K562 (cell line): ENCODE data around the gene DAW1. TPM values are rescaled to one million over a fixed set of nuclear protein-coding genes. Genes with fewer than 3 reads are reported as not detected.

Experiments
- ATAC-seq: fragments of 200-7000 bp; cut with Tn5 transposase; 3 replicates; pipeline ENCODE4 v1.9.1; 2020; ENCODE audit warnings: moderate library complexity
- BruUV-seq: library from RNA; stranded (reverse); fragments of 400-500 nt; replicated peaks from 2 replicates; lab custom pipeline; 2021; lab: Mats Ljungman, UMichigan
- CTCF ChIA-PET: fragments of 300-600 bp; formaldehyde crosslinking; extraction: SDS; loops from one replicate; lab custom pipeline; 2021; ENCODE audit warnings: low intra/inter-chr PET ratio; lab: Yijun Ruan, JAX
- POLR2A ChIA-PET: fragments of 300-600, 350-650 bp; sonication (Branson Sonifier 250); formaldehyde crosslinking; extraction: SDS; loops from one replicate; lab custom pipeline; 2021; ENCODE audit warnings: antibody characterized with exemption, inconsistent platforms; lab: Yijun Ruan, JAX
- DNase-seq, 4 experiments: peaks; one replicate each; pipeline versions ENCODE4 v3.0.0 to v3.0.0-alpha.2; 2011 to 2018; ENCODE audit warnings: low spot score in 3 of 4, mixed read lengths in 3 of 4; ENCODE audit errors: extremely low read depth in 1 of 4
- FAIRE-seq: peaks from 2 replicates; lab custom pipeline; 2011; peaks lifted over from hg19 to GRCh38; lab: Jason Lieb, UNC
- H2AFZ ChIP-seq: 2 replicates; pipeline ENCODE4 v1.6.0; 2011; ENCODE audit warnings: low read depth, low read length, control low read depth, inconsistent platforms
- H3K27ac ChIP-seq: fragments of 200-600 bp; 3 replicates; pipeline ENCODE4 v1.8.0; 2011; ENCODE audit warnings: low read depth, mild to moderate bottlenecking, control low read depth, inconsistent platforms, low read length, moderate library complexity, mixed read lengths; ENCODE audit errors: extremely low read depth
- H3K27me3 ChIP-seq, 2 experiments: fragments of 300-600 bp in 1 of 2; 2 replicates in 1 of 2; 3 replicates in 1 of 2; pipeline versions ENCODE4 v1.6.0 to v1.8.0; 2011; ENCODE audit warnings: inconsistent platforms in 2 of 2, low read length in 2 of 2, mild to moderate bottlenecking in 1 of 2, mixed read lengths in 1 of 2, moderate library complexity in 1 of 2; ENCODE audit not compliant: control insufficient read depth in 2 of 2, insufficient read depth in 2 of 2
- H3K36me3 ChIP-seq: fragments of 300-600 bp; 3 replicates; pipeline ENCODE4 v1.8.0; 2011; ENCODE audit warnings: mild to moderate bottlenecking, low read length, inconsistent platforms; ENCODE audit not compliant: control insufficient read depth, insufficient read depth
- H3K4me1 ChIP-seq, 2 experiments: fragments of 200-600 bp in 1 of 2; replicated peaks in 1 of 2; 2 replicates in 1 of 2; 3 replicates in 1 of 2; pipeline versions ENCODE4 v1.5.1 to v1.8.0; 2011; ENCODE audit warnings: inconsistent platforms in 2 of 2, low read length in 2 of 2, mild to moderate bottlenecking in 1 of 2, mixed read lengths in 1 of 2, moderate library complexity in 1 of 2; ENCODE audit not compliant: control insufficient read depth in 2 of 2, insufficient read depth in 2 of 2
- H3K4me2 ChIP-seq: 2 replicates; pipeline ENCODE4 v1.6.1; 2011; ENCODE audit warnings: low read length, control low read depth, inconsistent platforms, mixed read lengths; ENCODE audit not compliant: insufficient read depth
- H3K4me3 ChIP-seq: fragments of 200-600 bp; sonication (generic), shearing (Covaris generic); 2 replicates; pipeline ENCODE4 v1.5.1; 2016; ENCODE audit warnings: control low read depth, inconsistent platforms
- H3K79me2 ChIP-seq: fragments of 200-600 bp; 3 replicates; pipeline ENCODE4 v1.8.0; 2011; ENCODE audit warnings: low read length, inconsistent platforms; ENCODE audit not compliant: control insufficient read depth, insufficient read depth
- H3K9ac ChIP-seq, 2 experiments: 2 replicates each; pipeline versions ENCODE4 v1.6.0 to v1.6.1; 2011; ENCODE audit warnings: low read depth in 2 of 2, low read length in 2 of 2, control low read depth in 1 of 2, inconsistent platforms in 1 of 2, mild to moderate bottlenecking in 1 of 2, mixed read lengths in 1 of 2; ENCODE audit not compliant: insufficient read depth in 1 of 2
- H3K9me1 ChIP-seq: one replicate; pipeline ENCODE4 v1.6.0; 2011; ENCODE audit warnings: inconsistent platforms, mild to moderate bottlenecking, low read length, moderate library complexity; ENCODE audit not compliant: control insufficient read depth, insufficient read depth
- H3K9me3 ChIP-seq: replicated peaks from 2 replicates; pipeline ENCODE4 v1.5.1; 2011; ENCODE audit warnings: low read depth, low read length, inconsistent platforms; ENCODE audit not compliant: control insufficient read depth, insufficient read depth
- H4K20me1 ChIP-seq: replicated peaks from 2 replicates; pipeline ENCODE4 v1.6.1; 2011; ENCODE audit warnings: low read length, inconsistent platforms, mixed read lengths; ENCODE audit not compliant: control insufficient read depth, insufficient read depth
- BRF2 ChIP-seq: IDR thresholded peaks from 3 replicates; pipeline ENCODE4 v1.6.1; 2011; ENCODE audit warnings: borderline replicate concordance, mild to moderate bottlenecking; ENCODE audit not compliant: insufficient read length, insufficient read depth
- C11orf30 ChIP-seq: fragments of 450-650 bp; IDR thresholded peaks from 2 replicates; pipeline ENCODE4 v1.6.1; 2016; ENCODE audit warnings: low read depth, mild to moderate bottlenecking
- CCNT2 ChIP-seq: IDR thresholded peaks from 2 replicates; pipeline ENCODE4 v1.6.1; 2011; ENCODE audit warnings: borderline replicate concordance, low read depth, mild to moderate bottlenecking, moderate library complexity, mixed read lengths, low read length; ENCODE audit not compliant: insufficient read length; ENCODE audit errors: extremely low read depth
- CEBPG ChIP-seq, 3 experiments: fragments of 200-800 bp in 1 of 3; sonication (Bioruptor generic) in 1 of 3; sonication (generic) in 1 of 3; formaldehyde crosslinking in 1 of 3; IDR thresholded peaks in 2 of 3; conservative IDR thresholded peaks in 1 of 3; 2 replicates each; pipeline versions ENCODE4 v1.6.1 to v1.8.0; 2016 to 2022; ENCODE audit warnings: missing compliant biosample characterization in 2 of 3, missing genetic modification characterization in 2 of 3, mild to moderate bottlenecking in 1 of 3, missing genetic modification reagents in 1 of 3
- COPS2 ChIP-seq: fragments of 450-650 bp; conservative IDR thresholded peaks from 2 replicates; pipeline ENCODE4 v1.6.1; 2016; ENCODE audit warnings: mild to moderate bottlenecking, moderate library complexity
- FOXK2 ChIP-seq, 2 experiments: fragments of 450-650 bp; IDR thresholded peaks in 1 of 2; conservative IDR thresholded peaks in 1 of 2; 2 replicates each; pipeline ENCODE4 v1.6.1; 2016; ENCODE audit warnings: low read depth in 2 of 2, mild to moderate bottlenecking in 1 of 2
- LEF1 ChIP-seq: fragments of 450-650 bp; IDR thresholded peaks from 2 replicates; pipeline ENCODE4 v1.6.1; 2016; ENCODE audit warnings: mild to moderate bottlenecking
- NRF1 ChIP-seq, 2 experiments: fragments of 450-650 bp; IDR thresholded peaks in 1 of 2; conservative IDR thresholded peaks in 1 of 2; 2 replicates each; pipeline ENCODE4 v1.6.1; 2014; ENCODE audit warnings: mild to moderate bottlenecking in 2 of 2
- TARDBP ChIP-seq: fragments of 450-650 bp; IDR thresholded peaks from 2 replicates; pipeline ENCODE4 v1.6.1; 2016
- TBP ChIP-seq: optimal IDR thresholded peaks from 2 replicates; pipeline ENCODE3; 2011; ENCODE audit warnings: low read depth, low read length, improper control_type of control experiment
- TGIF2 ChIP-seq: sonication (generic); formaldehyde crosslinking; IDR thresholded peaks from 2 replicates; pipeline ENCODE4 v1.8.1; 2022; ENCODE audit warnings: mild to moderate bottlenecking, missing genetic modification reagents, moderate library complexity
- USF2 ChIP-seq: sonication (generic); formaldehyde crosslinking; IDR thresholded peaks from 2 replicates; pipeline ENCODE4 v1.5.0; 2020; ENCODE audit warnings: missing genetic modification reagents
- ZNF561 ChIP-seq: fragments of 450-650 bp; formaldehyde crosslinking; conservative IDR thresholded peaks from 2 replicates; pipeline ENCODE4 v1.4.0; 2020; ENCODE audit warnings: mild to moderate bottlenecking, moderate library complexity
- WGBS: fragments of 100-300 bp; shearing (Covaris generic); methylation state at CpG from one replicate; pipeline ENCODE4 v1.1.6; 2016; ENCODE audit warnings: low coverage, mixed read lengths; ENCODE audit not compliant: insufficient coverage; ENCODE audit errors: missing lambda C conversion rate; 5-methylcytosine and 5-hydroxymethylcytosine counted together
- in situ Hi-C: fragments of 300-500 bp; cut with MboI; formaldehyde crosslinking; loops from 4 replicates; pipeline ENCODE4 v1.15.0; 2018; ENCODE audit warnings: inconsistent platforms, mixed read lengths
- intact Hi-C: fragments of 100-400 bp; cut with micrococcal nuclease; formaldehyde crosslinking; loops from 2 replicates; pipeline ENCODE4 v1.14.2; 2022
- polyA plus RNA-seq, 8 experiments: library from polyadenylated mRNA; depleted of rRNA in 4 of 8; stranded (reverse) in 5 of 8; unstranded in 3 of 8; fragments of >200 nt; fragmentation: Nextera tagmentation in 2 of 8; fragmentation: Illumina TruSeq in 1 of 8; extraction: Ambion mirVana in 2 of 8; extraction: Trizol in 1 of 8; gene quantifications; 2 replicates each; pipeline versions ENCODE4 v1.2.1 to v1.2.3, GENCODE V29; 2011 to 2014; ENCODE audit warnings: inconsistent platforms in 1 of 8, missing spikeins in 1 of 8
- total RNA-seq, 7 experiments: library from RNA; depleted of rRNA in 6 of 7; stranded (reverse); fragments of >200 nt in 6 of 7; fragmentation: Illumina TruSeq in 2 of 7; extraction: Trizol in 2 of 7; gene quantifications; 2 replicates each; pipeline versions ENCODE4 v1.2.1 to v1.2.3, GENCODE V29; 2011 to 2021; ENCODE audit warnings: low replicate concordance in 1 of 7

The DAW1 gene
- total and polyA plus RNA-seq, 9 of the 15 experiments (the other 6 are each of a cell fraction or from before 2014, with no cell fraction given), result not detected

- ATAC-seq (no peak), DNase-seq (no peak), FAIRE-seq (no peak)
- Histone ChIP-seq H3K4me2 (no peak overlapping the region), H3K4me1 (no peaks in the 10 kb centered on the region), H2AFZ (no peak overlapping the region), H3K9me3 (no peaks in the 10 kb centered on the region), H3K4me3 (no peak overlapping the region), H3K9me1 (no peaks in the 10 kb centered on the region), H3K79me2 (no peaks in the 10 kb centered on the region), H4K20me1 (no peaks in the 10 kb centered on the region), H3K27me3 (no peaks in the 10 kb centered on the region), H3K36me3 (no peaks in the 10 kb centered on the region), H3K27ac (no peak overlapping the region), H3K9ac (no peak overlapping the region)
- CTCF ChIA-PET, result no interaction called here
- WGBS, result 0% methylated on average over 1 of the region's 2 CpGs
- TF ChIP-seq LEF1, result no peak
- TF ChIP-seq TBP, result no peak
- no peak for TF ChIP-seq BRF2
- TF ChIP-seq ZNF561 (CRISPR knock-in tag), result no peak
- BruUV-seq, result no TSS peak
- intact Hi-C loops, result no loop called here
- in situ Hi-C loops, result no loop called here
- POLR2A ChIA-PET, result no interaction called here
These were observed 31.9 kb downstream of the DAW1 start for GRCh38 chr2:227903381-227903780.

GRCh38 chr2:227906991-227907390 lies 35.6 kb downstream of the DAW1 start:
- WGBS, result 0% methylated on average over 1 of the region's 1 CpG
- DNase-seq (no peak), ATAC-seq (no peak), FAIRE-seq (no peak)
- H2AFZ ChIP-seq, result no peak overlapping the region
- no peaks in the 10 kb centered on the region for H3K36me3 ChIP-seq
- in situ Hi-C loops, result no loop called here
- intact Hi-C loops, result no loop called here
- no peaks in the 10 kb centered on the region for H3K79me2 ChIP-seq
- no peaks in the 10 kb centered on the region for H3K4me1 ChIP-seq
- H3K4me2 ChIP-seq, result no peak overlapping the region
- ChIA-PET CTCF (no interaction called here), POLR2A (no interaction called here)
- H4K20me1 ChIP-seq, result no peaks in the 10 kb centered on the region
- no peaks in the 10 kb centered on the region for H3K9me3 ChIP-seq
- no peak overlapping the region for H3K27ac ChIP-seq
- H3K9ac ChIP-seq, result no peak overlapping the region
- H3K4me3 ChIP-seq, result no peak overlapping the region
- H3K27me3 ChIP-seq, result no peaks in the 10 kb centered on the region
- no TSS peak for BruUV-seq
- H3K9me1 ChIP-seq, result no peaks in the 10 kb centered on the region
- TF ChIP-seq NRF1 (conservative IDR thresholded peaks at IDR 0.05 in 1 of 2, IDR thresholded peaks at IDR 0.05 in 1 of 2), result no peak
- TF ChIP-seq C11orf30, result no peak
- no peak for TF ChIP-seq COPS2
- TF ChIP-seq TGIF2 (CRISPR knock-in tag), result no peak
- no peak for TF ChIP-seq TARDBP
- no peak for TF ChIP-seq CCNT2
- no peak for TF ChIP-seq CEBPG (CRISPR knock-in tag; IDR thresholded peaks at IDR 0.05)
- TF ChIP-seq CEBPG (tag; conservative IDR thresholded peaks at IDR 0.05 in 1 of 2, IDR thresholded peaks at IDR 0.05 in 1 of 2), result no peak
- TF ChIP-seq FOXK2 (conservative IDR thresholded peaks at IDR 0.05 in 1 of 2, IDR thresholded peaks at IDR 0.05 in 1 of 2; ENCODE audit: low read depth in 2 of 2), result no peak
- TF ChIP-seq USF2 (CRISPR knock-in tag), result no peak
